ENCODE results near the gene ACADS.

DNA sequence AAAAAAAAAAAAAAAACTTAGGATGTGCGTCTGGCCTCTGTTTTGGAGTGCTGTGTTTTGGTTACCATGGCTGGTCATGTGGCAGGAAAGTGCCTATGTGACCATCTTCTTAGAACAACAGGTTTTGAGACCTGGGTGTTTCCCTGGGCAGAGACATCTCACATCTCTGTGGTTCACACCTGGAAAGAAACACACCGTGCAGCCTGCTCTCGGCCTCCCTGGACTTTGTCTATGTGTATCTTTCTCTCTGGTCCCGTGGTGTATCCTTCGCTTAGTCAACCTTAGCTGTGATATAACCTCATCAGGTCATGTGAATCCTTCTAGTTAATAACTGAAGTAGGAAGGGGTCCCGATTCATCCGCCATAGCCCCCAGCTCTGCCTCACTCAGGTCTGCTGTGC lies 22.6 kb downstream of the ACADS start:
- TF ChIP-seq ZNF473 (tag by site-specific recombination; IDR thresholded peaks at IDR 0.05) (no peak), ZBTB49 (tag by site-specific recombination; IDR thresholded peaks at IDR 0.05; ENCODE audit: low read depth) (no peak), ZNF426 (tag by site-specific recombination; IDR thresholded peaks at IDR 0.05) (no peak)
- TF ChIP-seq, protein P1, sequence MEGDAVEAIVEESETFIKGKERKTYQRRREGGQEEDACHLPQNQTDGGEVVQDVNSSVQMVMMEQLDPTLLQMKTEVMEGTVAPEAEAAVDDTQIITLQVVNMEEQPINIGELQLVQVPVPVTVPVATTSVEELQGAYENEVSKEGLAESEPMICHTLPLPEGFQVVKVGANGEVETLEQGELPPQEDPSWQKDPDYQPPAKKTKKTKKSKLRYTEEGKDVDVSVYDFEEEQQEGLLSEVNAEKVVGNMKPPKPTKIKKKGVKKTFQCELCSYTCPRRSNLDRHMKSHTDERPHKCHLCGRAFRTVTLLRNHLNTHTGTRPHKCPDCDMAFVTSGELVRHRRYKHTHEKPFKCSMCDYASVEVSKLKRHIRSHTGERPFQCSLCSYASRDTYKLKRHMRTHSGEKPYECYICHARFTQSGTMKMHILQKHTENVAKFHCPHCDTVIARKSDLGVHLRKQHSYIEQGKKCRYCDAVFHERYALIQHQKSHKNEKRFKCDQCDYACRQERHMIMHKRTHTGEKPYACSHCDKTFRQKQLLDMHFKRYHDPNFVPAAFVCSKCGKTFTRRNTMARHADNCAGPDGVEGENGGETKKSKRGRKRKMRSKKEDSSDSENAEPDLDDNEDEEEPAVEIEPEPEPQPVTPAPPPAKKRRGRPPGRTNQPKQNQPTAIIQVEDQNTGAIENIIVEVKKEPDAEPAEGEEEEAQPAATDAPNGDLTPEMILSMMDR (tag by site-specific recombination; IDR thresholded peaks at IDR 0.05): no peak

Measured in HEK293 (cell line).